Mammary epithelial cell (primary cell): ENCODE results near the gene HS2ST1.

Source experiments
- CTCF ChIP-seq, 2 donors: IDR thresholded peaks in 1 of 2; conservative IDR thresholded peaks in 1 of 2; 2 replicates each; pipeline ENCODE4 v1.5.1; 2011 to 2012; ENCODE audit warnings: inconsistent platforms in 2 of 2, low read length in 2 of 2, mild to moderate bottlenecking in 2 of 2, control low read depth in 1 of 2, low read depth in 1 of 2; ENCODE audit not compliant: insufficient read depth in 1 of 2; ENCODE audit errors: extremely low read depth in 1 of 2
- EZH2 ChIP-seq: IDR thresholded peaks from 2 replicates; pipeline ENCODE4 v1.6.1; 2012; ENCODE audit warnings: low read length, inconsistent platforms, borderline replicate concordance

DNA sequence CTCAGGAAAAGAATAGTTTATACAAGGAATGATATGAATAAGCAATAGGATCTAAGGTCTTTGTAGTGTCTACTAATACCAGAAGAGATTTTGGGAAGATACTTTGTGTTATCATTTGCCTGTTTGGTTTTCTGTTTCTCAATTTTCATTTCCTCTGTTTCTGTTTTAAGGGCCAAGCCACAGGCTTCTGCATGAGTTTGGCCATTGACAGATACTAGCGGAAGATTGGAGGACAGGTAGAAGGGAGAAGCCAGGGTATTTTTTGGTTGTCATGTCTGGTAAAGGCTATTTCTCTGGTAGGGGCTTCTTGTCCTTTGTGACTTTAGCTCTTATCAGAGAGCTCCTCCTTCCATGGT, 51.4 kb downstream of the HS2ST1 start:
- no peak for TF ChIP-seq CTCF (conservative IDR thresholded peaks at IDR 0.05 in 1 of 2, IDR thresholded peaks at IDR 0.05 in 1 of 2; ENCODE audit: extremely low read depth in 1 of 2, insufficient read depth in 1 of 2, low read depth in 1 of 2, low read length in 2 of 2)
- TF ChIP-seq EZH2, result no peak
